ENCODE results near the gene STEAP1B. TPM values are rescaled to one million over a fixed set of nuclear protein-coding genes. Genes with fewer than 3 reads are reported as not detected.
"Not testable (repeated sequence)": the region's sequence is repeated elsewhere in the genome, so short reads cannot be mapped to it uniquely, and the experiment has no call there.

STEAP1B gene
- total RNA-seq, 6 experiments from 2014 or later, result 36.6 to 101 (median 92.6) TPM

- H3K4me1 Mint-ChIP-seq (ENCODE audit: low read depth), result peaks cover 55% of the 10 kb centered on the region
- H3K27ac Mint-ChIP-seq; H3K4me3 Mint-ChIP-seq; H3K9me3 Mint-ChIP-seq; H3K27me3 Mint-ChIP-seq (ENCODE audit: insufficient read depth); H3K36me3 Mint-ChIP-seq (ENCODE audit: low read depth): not testable (repeated sequence)
- peak; percentile 64 for DNase-seq
- TF ChIP-seq CTCF (IDR thresholded peaks at IDR 0.05), result peak; percentile 76
These were observed 1.3 kb upstream of the STEAP1B start for GRCh38 chr7:22501336-22501735.

- peaks cover 69% of the 10 kb centered on the region for H3K4me1 Mint-ChIP-seq (ENCODE audit: low read depth)
- H3K36me3 Mint-ChIP-seq (ENCODE audit: low read depth), result peaks cover 14% of the 10 kb centered on the region; the same call in 1 of the 2 replicates
- peak overlapping the region; percentile 86 for H3K4me3 Mint-ChIP-seq
- no peak for TF ChIP-seq CTCF (IDR thresholded peaks at IDR 0.05)
- peak overlapping the region; percentile 95 for H3K27ac Mint-ChIP-seq
- H3K9me3 Mint-ChIP-seq, result no peaks in the 10 kb centered on the region
- H3K27me3 Mint-ChIP-seq (ENCODE audit: insufficient read depth), result no peaks in the 10 kb centered on the region; the same call in 1 of the 2 replicates
- DNase-seq, result peak; percentile 28
These were observed 944 bp downstream of the STEAP1B start for GRCh38 chr7:22499044-22499443.

GRCh38 chr7:22496912-22497311 lies 3.1 kb downstream of the STEAP1B start:
- peak; percentile 71 for DNase-seq
- not testable (repeated sequence) for H3K9me3 Mint-ChIP-seq; H3K27me3 Mint-ChIP-seq (ENCODE audit: insufficient read depth)
- peaks cover 58% of the 10 kb centered on the region for H3K4me1 Mint-ChIP-seq (ENCODE audit: low read depth)
- H3K36me3 Mint-ChIP-seq (ENCODE audit: low read depth), result peaks cover 18% of the 10 kb centered on the region; the same call in 1 of the 2 replicates
- H3K27ac Mint-ChIP-seq, result peak overlapping the region; percentile 95
- peak overlapping the region; percentile 86 for H3K4me3 Mint-ChIP-seq

GRCh38 chr7:22496296-22496888 lies 3.6 kb downstream of the STEAP1B start:
- peak; percentile 54 for DNase-seq

GRCh38 chr7:22493160-22493925 lies 6.6 kb downstream of the STEAP1B start:
- not testable (repeated sequence) for DNase-seq; H3K27me3 Mint-ChIP-seq (ENCODE audit: insufficient read depth); H3K4me3 Mint-ChIP-seq; H3K9me3 Mint-ChIP-seq
- Mint-ChIP-seq H3K36me3 (ENCODE audit: low read depth) (peaks cover 22% of the 10 kb centered on the region; the same call in 1 of the 2 replicates), H3K27ac (peak overlapping the region; percentile 13; the same call in 1 of the 2 replicates), H3K4me1 (ENCODE audit: low read depth) (peaks cover 46% of the 10 kb centered on the region)

More at GRCh38 chr7:22496296-22496888, 3.6 kb downstream of the STEAP1B start:
- not testable (repeated sequence) for H3K9me3 Mint-ChIP-seq; H3K27me3 Mint-ChIP-seq (ENCODE audit: insufficient read depth)
- Mint-ChIP-seq H3K27ac (peak overlapping the region; percentile 95), H3K4me3 (peak overlapping the region; percentile 43), H3K4me1 (ENCODE audit: low read depth) (peaks cover 56% of the 10 kb centered on the region), H3K36me3 (ENCODE audit: low read depth) (peaks cover 23% of the 10 kb centered on the region; the same call in 1 of the 2 replicates)

GRCh38 chr7:22488643-22489462 lies 11.1 kb downstream of the STEAP1B start:
- H3K4me3 Mint-ChIP-seq, result no peak overlapping the region
- H3K9me3 Mint-ChIP-seq, result no peaks in the 10 kb centered on the region
- H3K27ac Mint-ChIP-seq, result peak overlapping the region; percentile 60
- H3K36me3 Mint-ChIP-seq (ENCODE audit: low read depth), result peaks cover 40% of the 10 kb centered on the region
- H3K4me1 Mint-ChIP-seq (ENCODE audit: low read depth), result peaks cover 54% of the 10 kb centered on the region
- TF ChIP-seq CTCF (IDR thresholded peaks at IDR 0.05), result peak; percentile 98
- DNase-seq, result peak; percentile 72
- H3K27me3 Mint-ChIP-seq (ENCODE audit: insufficient read depth), result peaks cover 4% of the 10 kb centered on the region; the same call in 1 of the 2 replicates
